Endodermal cell (in vitro differentiated cells): Measurements from ENCODE around the gene CUEDC1. TPM values are rescaled to one million over a fixed set of nuclear protein-coding genes. Genes with fewer than 3 reads are reported as not detected.
A peak's percentile ranks its signal among the peaks of the same experiment; 100 is the strongest.

ENCODE experiments used
- DNase-seq: peaks from one replicate; pipeline ENCODE4 v3.0.0-alpha.2; 2017
- H3K27ac ChIP-seq: 2 replicates; pipeline ENCODE4 v1.5.1; 2013; ENCODE audit warnings: mild to moderate bottlenecking, low read depth, low read length, moderate library complexity
- H3K27me3 ChIP-seq: 2 replicates; pipeline ENCODE4 v1.6.1; 2013; ENCODE audit warnings: mild to moderate bottlenecking, low read length, moderate library complexity; ENCODE audit not compliant: insufficient read depth, control insufficient read depth, poor library complexity, severe bottlenecking
- H3K36me3 ChIP-seq: 2 replicates; pipeline ENCODE4 v1.7.0; 2013; ENCODE audit warnings: mild to moderate bottlenecking, low read length, moderate library complexity; ENCODE audit not compliant: control insufficient read depth, insufficient read depth
- H3K4me1 ChIP-seq: one replicate; pipeline ENCODE4 v1.7.0; 2013; ENCODE audit warnings: low read length; ENCODE audit not compliant: control insufficient read depth, insufficient read depth
- H3K4me3 ChIP-seq: 2 replicates; pipeline ENCODE4 v1.5.1; 2013; ENCODE audit warnings: mild to moderate bottlenecking, low read length, moderate library complexity
- H3K9ac ChIP-seq: 2 replicates; pipeline ENCODE4 v1.6.1; 2013; ENCODE audit warnings: mild to moderate bottlenecking, low read length, moderate library complexity; ENCODE audit not compliant: poor library complexity, severe bottlenecking; ENCODE audit errors: extremely low read depth
- H3K9me3 ChIP-seq: 2 replicates; pipeline ENCODE4 v1.6.1; 2013; ENCODE audit warnings: mild to moderate bottlenecking, low read length, moderate library complexity; ENCODE audit not compliant: control insufficient read depth
- H3K27ac Mint-ChIP-seq: 2 replicates; pipeline ENCODE4 v1.8.0; 2020; ENCODE audit warnings: mixed read lengths
- H3K27me3 Mint-ChIP-seq: 2 replicates; pipeline ENCODE4 v1.8.0; 2021; ENCODE audit warnings: mild to moderate bottlenecking, mixed read lengths; ENCODE audit not compliant: insufficient read depth
- H3K36me3 Mint-ChIP-seq: 2 replicates; pipeline ENCODE4 v1.8.0; 2020; ENCODE audit warnings: low read depth, mixed read lengths
- H3K4me1 Mint-ChIP-seq: 2 replicates; pipeline ENCODE4 v1.8.0; 2020; ENCODE audit warnings: mixed read lengths
- H3K4me3 Mint-ChIP-seq: 2 replicates; pipeline ENCODE4 v1.8.0; 2020; ENCODE audit warnings: mild to moderate bottlenecking, moderate library complexity, mixed read lengths
- H3K9me3 Mint-ChIP-seq: 2 replicates; pipeline ENCODE4 v1.8.0; 2020; ENCODE audit warnings: mild to moderate bottlenecking, mixed read lengths
- CTCF ChIP-seq: fragments of 200-600 bp; sonication (generic); conservative IDR thresholded peaks from 2 replicates; pipeline ENCODE4 v1.5.0; 2021; ENCODE audit warnings: antibody characterized with exemption, mild to moderate bottlenecking
- WGBS, 2 experiments: methylation state at CpG; one replicate each; pipeline versions ENCODE4 v1.1.5 to v1.1.7; 2013; ENCODE audit warnings: missing lambda C conversion rate in 2 of 2, mixed read lengths in 1 of 2; ENCODE audit not compliant: insufficient coverage in 1 of 2, insufficient read length in 1 of 2; 5-methylcytosine and 5-hydroxymethylcytosine counted together
- total RNA-seq, 2 donors: library from RNA; stranded (reverse); fragmentation: NEBNext Ultra II Directional in 1 of 2; extraction: Animal tissue kit (Norgen Biotek cat#: 25700) in 1 of 2; gene quantifications; 2 replicates in 1 of 2; 3 replicates in 1 of 2; pipeline ENCODE4 v1.2.1, GENCODE V29; 2021

Gene CUEDC1
- total RNA-seq, 2 donors from 2014 or later, result 11.0 to 18.7 TPM

- Mint-ChIP-seq H3K9me3 (peaks cover 6% of the 10 kb centered on the region), H3K27me3 (peaks cover 37% of the 10 kb centered on the region), H3K4me3 (peak overlapping the region; percentile 17), H3K27ac (peak overlapping the region; percentile 81), H3K36me3 (peaks cover 19% of the 10 kb centered on the region), H3K4me1 (peaks cover 55% of the 10 kb centered on the region)
- peak; percentile 99 for DNase-seq
- H3K4me1 ChIP-seq, result peaks cover 25% of the 10 kb centered on the region
- peak overlapping the region; percentile 62 for H3K9ac ChIP-seq
- no peaks in the 10 kb centered on the region for H3K27me3 ChIP-seq
- H3K36me3 ChIP-seq, result peaks cover 21% of the 10 kb centered on the region
- no peaks in the 10 kb centered on the region for H3K9me3 ChIP-seq
- no peak overlapping the region for H3K4me3 ChIP-seq
- TF ChIP-seq CTCF, result no peak
- H3K27ac ChIP-seq, result peak overlapping the region; percentile 95
- WGBS, 2 experiments, result 23 to 38% methylated on average over 12 to 33 of the region's 33 CpGs
Measured at GRCh38 chr17:57874434-57875289, 80.5 kb downstream of the CUEDC1 start.

- Mint-ChIP-seq H3K27ac (peak overlapping the region; percentile 75), H3K4me1 (peaks cover 53% of the 10 kb centered on the region), H3K27me3 (peaks cover 43% of the 10 kb centered on the region), H3K36me3 (peaks cover 23% of the 10 kb centered on the region), H3K4me3 (peak overlapping the region; percentile 17), H3K9me3 (peaks cover 8% of the 10 kb centered on the region)
- no peaks in the 10 kb centered on the region for H3K9me3 ChIP-seq
- DNase-seq, result no peak
- H3K4me1 ChIP-seq, result peaks cover 27% of the 10 kb centered on the region
- H3K27me3 ChIP-seq, result no peaks in the 10 kb centered on the region
- H3K36me3 ChIP-seq, result peaks cover 25% of the 10 kb centered on the region
- H3K4me3 ChIP-seq, result no peak overlapping the region
- WGBS, 2 experiments, result 52 to 71% methylated on average over 4 to 7 of the region's 7 CpGs
- no peak for TF ChIP-seq CTCF
- H3K9ac ChIP-seq, result no peak overlapping the region
- peak overlapping the region; percentile 95 for H3K27ac ChIP-seq
Measured at GRCh38 chr17:57874058-57874419, 81.2 kb downstream of the CUEDC1 start.

- Mint-ChIP-seq H3K9me3 (peaks cover 8% of the 10 kb centered on the region), H3K27me3 (peaks cover 48% of the 10 kb centered on the region), H3K27ac (no peak overlapping the region), H3K36me3 (peaks cover 25% of the 10 kb centered on the region), H3K4me1 (peaks cover 57% of the 10 kb centered on the region), H3K4me3 (no peak overlapping the region)
- no peak for TF ChIP-seq CTCF
- Histone ChIP-seq H3K4me3 (no peak overlapping the region), H3K36me3 (peaks cover 25% of the 10 kb centered on the region), H3K9me3 (no peaks in the 10 kb centered on the region), H3K4me1 (peaks cover 33% of the 10 kb centered on the region), H3K27ac (no peak overlapping the region), H3K27me3 (no peaks in the 10 kb centered on the region), H3K9ac (no peak overlapping the region)
- WGBS, 2 experiments, result 92 to 93% methylated on average over 11 to 16 of the region's 16 CpGs
- peak; percentile 60 for DNase-seq
Measured at GRCh38 chr17:57873261-57874057, 81.8 kb downstream of the CUEDC1 start.
